Measurements from ENCODE around the gene OMA1.
"Not testable (repeated sequence)": the region's sequence is repeated elsewhere in the genome, so short reads cannot be mapped to it uniquely, and the experiment has no call there.

Gene OMA1

GRCh38 chr1:58524353-58524945 lies 22.1 kb downstream of the OMA1 start:
- no peak for DNase-seq

DNA sequence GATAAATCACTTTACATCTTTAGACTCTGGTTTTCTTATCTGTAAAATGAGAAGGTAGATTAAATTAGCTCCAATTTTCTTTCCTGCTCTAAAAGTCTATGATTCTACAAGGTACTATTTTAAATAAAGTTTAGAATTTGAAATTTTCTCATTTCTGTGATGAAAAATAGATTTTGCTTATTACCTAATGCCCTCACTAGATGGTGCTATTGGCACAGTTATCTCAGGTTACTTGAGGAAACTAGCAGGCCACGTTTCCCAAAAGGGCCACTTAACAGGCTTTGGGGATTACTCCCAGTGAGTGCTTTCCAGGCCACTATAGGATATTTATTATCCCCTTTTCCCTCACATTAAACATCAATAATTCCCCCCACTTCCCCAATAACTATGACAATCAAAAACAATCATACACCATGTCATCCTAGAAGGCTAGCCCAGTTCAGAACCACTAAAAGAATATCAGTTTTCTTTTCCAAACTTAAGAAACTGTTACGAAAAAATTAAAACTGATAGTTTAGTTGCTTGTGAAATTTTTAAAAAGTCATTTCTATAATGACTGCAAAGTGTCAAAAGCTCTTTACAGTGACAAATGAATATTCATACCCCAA lies 30.6 kb downstream of the OMA1 start:
- DNase-seq = peak; percentile 17

DNA sequence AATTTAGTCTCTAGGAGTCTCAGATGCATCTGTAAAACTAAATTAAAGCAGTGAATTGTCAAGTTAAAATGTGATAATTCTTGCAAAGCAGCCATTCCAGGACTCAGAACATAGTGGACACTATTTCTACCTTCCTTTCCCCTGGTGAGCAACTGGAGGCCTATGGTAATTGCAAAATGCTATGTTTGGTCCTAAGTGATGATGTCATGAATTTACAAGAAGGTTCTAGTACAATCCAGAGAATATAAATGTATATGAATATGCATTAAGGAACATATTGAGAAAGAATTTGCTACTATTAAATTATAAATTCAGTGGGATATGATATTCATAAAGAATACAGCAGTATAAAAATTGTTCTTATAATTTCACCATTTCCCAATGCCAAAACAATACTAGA lies 32.6 kb downstream of the OMA1 start:
- DNase-seq = no peak

DNA sequence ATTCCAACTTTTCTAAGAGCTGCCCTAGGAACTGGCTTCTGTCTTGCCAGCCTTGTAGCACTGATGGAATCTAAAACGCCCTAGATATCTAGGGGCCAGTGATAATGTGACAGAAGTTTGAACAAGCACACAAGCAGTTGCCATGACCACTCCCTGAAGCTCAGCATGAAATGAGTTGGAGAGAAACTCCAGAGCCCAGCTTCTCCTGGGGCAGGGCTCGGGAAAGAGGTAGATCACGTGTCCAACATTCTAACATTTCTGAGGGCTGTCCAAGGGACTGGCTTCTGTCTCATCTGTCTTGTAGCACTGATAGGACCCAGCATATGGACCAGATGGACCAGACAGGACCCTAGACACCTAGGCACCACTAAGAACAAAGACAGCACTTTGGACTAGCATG lies 37.9 kb downstream of the OMA1 start:
- DNase-seq = no peak

DNA sequence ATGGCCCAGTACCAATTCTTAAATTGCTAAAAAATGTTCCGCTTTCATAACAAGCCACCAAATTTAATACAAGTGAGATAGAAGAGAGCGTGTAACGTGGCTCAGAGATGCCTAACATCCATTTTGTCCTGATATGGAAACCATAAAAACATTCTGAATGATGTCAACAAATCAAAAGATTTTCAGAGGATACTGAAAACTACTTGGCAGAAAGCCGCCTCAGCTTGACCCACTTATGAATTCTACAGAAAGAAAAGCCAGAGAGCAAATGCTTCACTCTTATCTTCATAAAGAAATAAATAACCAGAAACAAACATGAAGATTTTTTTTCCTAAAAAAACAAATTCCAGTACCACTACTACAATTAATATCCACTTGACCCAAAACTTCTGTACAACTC lies 41.2 kb downstream of the OMA1 start:
- DNase-seq = no peak

GRCh38 chr1:58502519-58502918 lies 44.0 kb downstream of the OMA1 start:
- no peak for DNase-seq

DNA sequence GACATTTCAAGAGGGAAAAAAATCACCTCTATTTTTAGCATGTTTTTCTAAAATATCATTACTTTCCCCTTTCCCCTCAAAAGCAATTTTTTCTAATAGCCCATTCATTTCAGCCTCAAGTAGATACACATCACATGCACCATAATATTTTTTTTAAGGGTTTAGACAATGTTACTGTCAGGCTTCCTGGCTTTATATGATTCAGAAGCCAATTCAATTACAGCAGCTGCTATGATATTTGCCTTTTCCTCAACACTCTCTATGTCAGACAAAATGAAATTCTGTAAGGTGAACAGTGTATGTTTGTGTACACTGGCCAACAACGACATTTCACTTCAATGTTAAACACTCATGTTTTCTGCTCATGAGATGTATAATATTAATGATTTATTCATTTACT lies 46.5 kb downstream of the OMA1 start:
- DNase-seq = no peak

DNA sequence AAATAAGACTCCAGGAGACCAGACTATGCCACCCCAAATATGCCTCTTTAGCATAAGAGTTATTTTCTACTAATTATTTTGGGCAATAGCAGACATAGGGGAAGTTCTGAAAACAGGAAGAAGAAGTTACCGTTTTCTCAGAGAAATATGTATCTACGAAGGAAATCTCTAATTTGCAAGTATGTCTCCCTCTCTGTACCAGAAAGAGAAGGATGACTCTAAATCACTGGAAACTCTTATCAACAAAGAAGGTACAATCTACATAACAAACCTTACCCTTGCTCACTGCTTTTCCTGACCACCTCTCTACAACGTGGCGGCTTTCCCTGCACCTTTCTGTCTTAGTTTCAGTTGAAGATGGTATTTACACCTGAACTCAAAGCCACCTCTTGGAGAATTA lies 49.0 kb downstream of the OMA1 start:
- no peak for DNase-seq

GRCh38 chr1:58496042-58496441 lies 50.5 kb downstream of the OMA1 start:
- no peak for DNase-seq

- not testable (repeated sequence) for DNase-seq
These were observed 57.6 kb downstream of the OMA1 start for GRCh38 chr1:58488914-58489313.

DNA sequence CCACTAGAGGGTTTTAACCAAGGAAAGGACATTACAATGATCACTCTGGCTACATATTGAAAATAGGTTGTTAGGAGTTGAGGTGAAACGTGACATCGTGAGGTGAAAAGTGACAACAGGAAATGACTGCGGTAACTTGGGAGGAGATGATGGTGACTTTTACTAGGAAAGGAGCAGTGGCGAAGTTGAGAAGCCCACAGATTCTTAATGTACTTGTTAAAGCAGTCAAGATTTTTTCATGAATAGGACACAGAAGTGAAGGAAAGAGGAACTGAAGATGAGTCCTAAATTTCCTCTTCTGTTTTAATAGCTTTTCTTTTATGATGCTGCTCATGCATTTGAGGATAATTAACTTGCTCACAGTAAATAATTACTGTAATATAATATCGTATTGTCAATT lies 59.5 kb downstream of the OMA1 start:
- no peak for DNase-seq

GRCh38 chr1:58481962-58482361 lies 64.6 kb downstream of the OMA1 start:
- DNase-seq = no peak

- DNase-seq = no peak
These were observed 66.3 kb downstream of the OMA1 start for GRCh38 chr1:58480191-58480590.

DNA sequence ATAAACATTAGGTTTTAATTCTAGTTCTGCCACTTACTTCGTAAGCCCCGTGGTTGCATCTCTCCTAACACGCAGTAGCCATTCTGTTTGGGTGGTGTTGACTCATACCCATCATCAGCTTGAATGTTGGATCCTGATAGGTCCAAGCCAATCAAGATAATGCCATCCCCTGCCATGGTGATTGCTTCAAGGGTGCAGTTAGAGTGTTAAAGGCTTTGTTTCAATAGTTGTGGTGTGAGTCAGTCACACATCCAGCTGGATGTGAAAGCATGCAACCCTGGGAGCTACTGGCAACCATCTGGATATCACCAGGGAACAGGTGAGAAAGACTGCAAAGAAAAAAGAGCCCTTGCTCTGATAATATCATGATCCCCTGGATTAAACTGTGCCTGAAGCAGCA lies 69.1 kb downstream of the OMA1 start:
- DNase-seq = no peak

- DNase-seq = no peak
These were observed 70.3 kb downstream of the OMA1 start for GRCh38 chr1:58476179-58476578.

DNA sequence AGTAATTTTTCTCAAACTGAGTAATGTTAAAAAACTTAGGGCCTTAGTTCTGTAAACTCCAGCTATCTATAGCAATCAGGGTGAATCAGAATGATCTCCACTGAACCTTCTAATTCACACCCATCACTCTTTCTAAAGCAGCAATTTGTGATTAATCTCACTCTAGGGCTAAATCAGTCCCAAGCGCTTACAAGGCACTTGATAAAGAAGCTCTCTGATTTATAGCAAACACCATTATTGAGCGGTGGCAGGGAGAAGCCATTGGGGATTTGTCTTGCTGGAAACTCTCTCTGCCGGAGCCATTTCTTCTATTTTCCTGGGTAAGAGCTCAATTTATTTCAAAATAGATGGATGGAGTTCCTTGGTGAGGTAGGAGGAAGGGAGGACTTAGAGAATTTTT lies 77.0 kb downstream of the OMA1 start:
- DNase-seq = no peak

GRCh38 chr1:58469016-58469415 lies 77.5 kb downstream of the OMA1 start:
- no peak for DNase-seq

GRCh38 chr1:58468612-58469011 lies 77.9 kb downstream of the OMA1 start:
- DNase-seq = no peak

DNA sequence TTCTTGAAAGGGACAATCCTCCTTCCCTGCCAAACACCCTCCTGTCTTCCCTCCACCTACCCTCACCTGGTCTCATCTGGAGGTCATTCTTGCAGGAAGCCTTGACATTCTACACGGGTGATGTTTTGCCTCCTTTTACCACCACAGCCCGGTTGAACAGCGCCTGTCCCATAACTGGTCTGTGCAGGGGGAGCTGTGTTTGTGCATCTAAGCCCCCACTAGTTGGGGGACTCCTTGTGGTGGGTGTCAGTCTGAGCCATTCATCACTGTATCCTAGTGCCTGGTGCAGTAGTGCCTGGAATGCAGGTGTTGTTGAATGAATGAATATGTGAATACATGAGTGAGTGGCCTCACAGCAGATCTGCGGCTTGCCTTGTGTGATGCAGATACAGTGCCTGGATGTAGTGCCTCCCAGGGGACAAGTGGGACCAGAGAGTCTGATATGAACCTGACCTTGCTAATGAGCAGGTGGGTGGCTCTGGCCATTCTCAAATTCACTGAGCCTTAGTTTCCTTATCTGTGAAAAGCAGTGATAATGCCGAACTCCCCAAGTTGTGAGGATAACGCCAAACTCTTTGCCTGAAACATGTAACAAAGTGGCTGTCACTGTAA lies 79.8 kb downstream of the OMA1 start:
- no peak for DNase-seq

DNA sequence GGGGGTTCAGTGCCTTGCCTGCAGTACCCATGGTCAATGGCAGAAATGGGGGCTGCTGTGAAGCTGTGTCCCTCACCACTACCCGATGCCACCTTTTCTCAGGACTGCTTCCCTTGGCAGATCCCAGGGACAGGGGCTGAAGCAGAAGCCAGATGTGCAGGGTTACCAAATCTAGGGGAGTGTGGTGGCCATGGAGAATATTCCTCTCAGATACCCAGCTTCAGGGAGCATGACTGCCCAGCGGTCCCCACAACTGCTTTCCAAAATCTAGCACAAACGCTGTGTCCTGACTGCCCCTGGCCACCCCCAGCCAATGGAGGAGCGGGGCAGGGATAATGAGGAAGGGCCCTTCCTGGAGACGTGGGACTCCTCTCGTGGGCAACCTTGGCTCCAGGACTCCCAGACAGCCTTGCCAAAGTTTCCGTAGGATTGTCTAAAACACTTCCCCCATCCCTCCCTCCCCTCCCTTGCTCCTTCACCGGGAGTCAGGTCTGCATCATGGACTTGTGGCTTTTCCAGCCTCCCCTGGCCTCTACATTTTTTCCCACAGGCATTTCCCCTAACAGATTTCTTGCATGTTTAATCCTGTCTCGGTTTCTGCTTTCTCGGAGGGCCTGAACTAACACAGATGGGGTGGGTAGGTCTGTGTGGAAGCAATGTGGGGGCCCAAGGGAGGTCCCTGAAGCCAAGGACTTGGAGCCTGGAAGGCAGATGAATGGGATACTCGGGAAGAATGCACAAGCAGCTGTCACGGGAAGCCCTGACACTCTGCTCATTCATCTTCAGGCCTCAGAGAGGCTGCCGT lies 80.5 kb downstream of the OMA1 start:
- no peak for DNase-seq

- no peak for DNase-seq
These were observed 81.3 kb downstream of the OMA1 start for GRCh38 chr1:58465176-58465575.

GRCh38 chr1:58460469-58460868 lies 86.1 kb downstream of the OMA1 start:
- no peak for DNase-seq

- DNase-seq = no peak
These were observed 86.6 kb downstream of the OMA1 start for GRCh38 chr1:58459911-58460310.

- no peak for DNase-seq
These were observed 89.4 kb downstream of the OMA1 start for GRCh38 chr1:58457023-58457635.
